Stomach (tissue), 8 donors: ENCODE data around the gene GAS5. TPM values are rescaled to one million over a fixed set of nuclear protein-coding genes. Genes with fewer than 3 reads are reported as not detected.

Source experiments
- polyA plus RNA-seq, 3 donors: library from polyadenylated mRNA; stranded (reverse); fragments of 200-250 nt; gene quantifications; one replicate each; pipeline ENCODE4 v1.2.3, GENCODE V29; 2013
- total RNA-seq, 5 donors: library from RNA; depleted of rRNA; stranded (reverse); fragments of >200 nt; gene quantifications; one replicate each; pipeline versions ENCODE4 v1.1.0 to v1.2.3, GENCODE V29; 2014 to 2016
- donor health status: healthy with polysubstance abuse.
- donor health status: Bipolar disorder and iron deficiency.
- donor health status: healthy.

Gene GAS5
- total and polyA plus RNA-seq, 8 donors = 256 to 1,014 (median 431) TPM

Other genes with a start within 250 kb of the GAS5 start
- gene TEX50, start 232.7 kb downstream of the GAS5 start, total RNA-seq = not detected
- not detected for gene TEX50, start 232.7 kb downstream of the GAS5 start, polyA plus RNA-seq
- gene ANKRD45, start 198.1 kb downstream of the GAS5 start, total RNA-seq = not detected
- gene ANKRD45, start 198.1 kb downstream of the GAS5 start, polyA plus RNA-seq = under 1 TPM in 2 of 3 donors, not detected in 1; 0.15 to 0.19 TPM
- 10 to 100 TPM in 3 of 5 donors, 1 to 10 TPM in 2; 2.6 to 30.7 (median 10.7) TPM for gene KLHL20, start 153.0 kb downstream of the GAS5 start, total RNA-seq
- gene KLHL20, start 153.0 kb downstream of the GAS5 start, polyA plus RNA-seq = 10 to 100 TPM in 1 of 3 donors, 1 to 10 TPM in 2; 4.6 to 11.0 (median 8.2) TPM
- 10 to 100 TPM in 4 of 5 donors, 1 to 10 TPM in 1; 3.1 to 36.8 (median 20.3) TPM for gene DARS2, start 43.3 kb downstream of the GAS5 start, total RNA-seq
- 1 to 10 TPM; 4.8 to 5.4 (median 4.9) TPM for gene DARS2, start 43.3 kb downstream of the GAS5 start, polyA plus RNA-seq
- 10 to 100 TPM in 1 of 5 donors, 1 to 10 TPM in 3, under 1 TPM in 1; 0.45 to 14.1 (median 4.1) TPM for gene CENPL, start 43.1 kb downstream of the GAS5 start, total RNA-seq
- 1 to 10 TPM; 2.0 to 4.4 (median 2.6) TPM for gene CENPL, start 43.1 kb downstream of the GAS5 start, polyA plus RNA-seq
- gene ZBTB37, start 391 bp upstream of the GAS5 start, total RNA-seq = 10 to 100 TPM in 4 of 5 donors, under 1 TPM in 1; 0.29 to 62.9 (median 17.2) TPM
- gene ZBTB37, start 391 bp upstream of the GAS5 start, polyA plus RNA-seq = under 1 TPM; 0.37 to 0.61 (median 0.55) TPM
- gene SERPINC1, start 49.3 kb upstream of the GAS5 start, total RNA-seq = under 1 TPM in 2 of 5 donors, not detected in 3; 0.18 to 0.89 TPM
- gene SERPINC1, start 49.3 kb upstream of the GAS5 start, polyA plus RNA-seq = under 1 TPM in 1 of 3 donors, not detected in 2; 0.20 TPM
- gene RC3H1, start 154.4 kb upstream of the GAS5 start, total RNA-seq = 10 to 100 TPM in 4 of 5 donors, 1 to 10 TPM in 1; 7.2 to 49.0 (median 17.0) TPM
- gene RC3H1, start 154.4 kb upstream of the GAS5 start, polyA plus RNA-seq = 1 to 10 TPM; 2.9 to 4.0 (median 3.0) TPM